Activated naive CD8-positive, alpha-beta T cell treated with anti-CD3 and anti-CD28 coated beads, Interleukin-2, amount 10 ng/mL, durations not matched to agents 7 days and 5 days (primary cell): Measurements from ENCODE around the gene SYNDIG1. TPM values are rescaled to one million over a fixed set of nuclear protein-coding genes. Genes with fewer than 3 reads are reported as not detected.

Source experiments
- ATAC-seq: fragments of 150-1000 bp; cut with Tn5 transposase; one replicate; pipeline ENCODE4 v1.10.0; 2021; ENCODE audit warnings: low read depth, moderate library complexity
- POLR2A ChIA-PET: fragments of 350-600 bp; sonication (Branson Sonifier 250); formaldehyde crosslinking; loops from one replicate; lab custom pipeline; 2021; ENCODE audit warnings: antibody characterized with exemption; lab: Charles Lee
- DNase-seq: peaks from one replicate; pipeline ENCODE4 v3.0.0; 2021
- H3K27ac Mint-ChIP-seq: one replicate; pipeline ENCODE4 v1.8.0; 2022; ENCODE audit warnings: mild to moderate bottlenecking, mixed read lengths
- H3K27me3 Mint-ChIP-seq: one replicate; pipeline ENCODE4 v1.8.0; 2022; ENCODE audit warnings: mild to moderate bottlenecking, moderate library complexity, mixed read lengths
- H3K36me3 Mint-ChIP-seq: one replicate; pipeline ENCODE4 v1.8.0; 2021; ENCODE audit warnings: mild to moderate bottlenecking, mixed read lengths
- H3K4me1 Mint-ChIP-seq: one replicate; pipeline ENCODE4 v1.8.0; 2021; ENCODE audit warnings: mixed read lengths
- H3K4me3 Mint-ChIP-seq: one replicate; pipeline ENCODE4 v1.8.0; 2022; ENCODE audit warnings: mild to moderate bottlenecking, moderate library complexity, mixed read lengths
- H3K9me3 Mint-ChIP-seq: one replicate; pipeline ENCODE4 v1.8.0; 2021; ENCODE audit warnings: mixed read lengths
- total RNA-seq, 2 experiments: library from RNA; stranded (reverse); gene quantifications; one replicate each; pipeline ENCODE4 v1.2.3, GENCODE V29; 2021

The SYNDIG1 gene
- total RNA-seq, 2 experiments from 2014 or later: not detected

GRCh38 chr20:24582373-24583168 is 113.1 kb downstream of the SYNDIG1 start:
- H3K9me3 Mint-ChIP-seq: no peaks in the 10 kb centered on the region
- H3K4me3 Mint-ChIP-seq: no peak overlapping the region
- no peaks in the 10 kb centered on the region for H3K36me3 Mint-ChIP-seq
- no peaks in the 10 kb centered on the region for H3K27me3 Mint-ChIP-seq
- POLR2A ChIA-PET: no interaction called here
- DNase-seq (no peak), ATAC-seq (no peak)
- H3K4me1 Mint-ChIP-seq: no peaks in the 10 kb centered on the region
- H3K27ac Mint-ChIP-seq: no peak overlapping the region

DNA sequence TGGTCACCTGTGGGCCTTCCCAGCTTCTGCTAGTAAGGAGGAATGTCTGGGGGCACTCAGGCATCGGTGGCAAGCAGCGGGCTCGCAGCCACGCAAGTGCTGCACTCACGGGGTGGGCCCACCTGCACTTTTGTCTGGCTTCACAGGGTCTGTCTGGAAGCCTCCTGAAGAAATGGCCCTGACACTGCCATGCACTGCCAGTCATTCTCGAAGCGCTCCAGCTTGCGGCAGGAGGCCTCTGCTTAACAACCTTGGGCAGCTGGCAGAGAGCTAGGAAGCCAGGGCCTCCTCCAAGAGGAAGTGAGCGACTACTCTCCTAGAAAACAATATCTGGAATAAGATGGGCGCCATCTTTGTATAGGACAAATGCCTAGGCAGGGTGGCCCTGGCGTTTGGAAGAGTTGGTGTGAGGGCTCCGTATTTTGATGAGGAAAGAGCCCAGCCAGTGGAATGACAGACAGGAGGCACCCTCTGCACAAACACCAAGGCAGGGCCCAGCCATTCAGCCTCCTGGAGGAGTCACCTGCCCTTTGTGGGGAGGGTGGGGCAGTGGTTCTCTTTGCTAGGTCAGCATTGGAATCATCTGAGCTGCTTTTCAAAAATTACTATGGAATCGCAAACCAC is 113.9 kb downstream of the SYNDIG1 start:
- ATAC-seq (no peak), DNase-seq (no peak)
- Mint-ChIP-seq H3K4me1 (no peaks in the 10 kb centered on the region), H3K27me3 (no peaks in the 10 kb centered on the region), H3K36me3 (no peaks in the 10 kb centered on the region), H3K4me3 (no peak overlapping the region), H3K9me3 (no peaks in the 10 kb centered on the region), H3K27ac (no peak overlapping the region)
- POLR2A ChIA-PET: no interaction called here

DNA sequence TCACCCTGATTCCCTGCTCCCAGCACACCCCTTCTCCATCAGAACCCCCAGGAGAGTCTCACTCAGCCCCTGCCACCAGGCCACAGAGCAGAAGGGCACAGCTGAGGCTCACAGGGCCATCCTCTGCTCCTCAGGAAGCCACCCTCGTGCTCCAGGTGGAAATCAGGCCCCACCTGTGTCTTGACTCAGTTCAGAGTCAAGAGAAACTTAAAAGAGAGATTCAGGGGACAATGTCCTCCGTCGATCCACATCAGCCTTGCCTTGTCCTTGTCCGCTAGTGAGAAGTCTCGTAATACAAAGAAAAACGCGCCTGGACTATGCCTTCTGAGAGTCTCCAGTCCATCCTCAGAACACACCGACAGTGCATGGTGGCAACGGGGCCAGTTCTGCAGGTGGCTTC is 114.6 kb downstream of the SYNDIG1 start:
- H3K9me3 Mint-ChIP-seq: no peaks in the 10 kb centered on the region
- no peaks in the 10 kb centered on the region for H3K36me3 Mint-ChIP-seq
- POLR2A ChIA-PET: no interaction called here
- H3K27ac Mint-ChIP-seq: no peak overlapping the region
- H3K4me1 Mint-ChIP-seq: no peaks in the 10 kb centered on the region
- no peak for ATAC-seq
- no peak overlapping the region for H3K4me3 Mint-ChIP-seq
- no peak for DNase-seq
- no peaks in the 10 kb centered on the region for H3K27me3 Mint-ChIP-seq

DNA sequence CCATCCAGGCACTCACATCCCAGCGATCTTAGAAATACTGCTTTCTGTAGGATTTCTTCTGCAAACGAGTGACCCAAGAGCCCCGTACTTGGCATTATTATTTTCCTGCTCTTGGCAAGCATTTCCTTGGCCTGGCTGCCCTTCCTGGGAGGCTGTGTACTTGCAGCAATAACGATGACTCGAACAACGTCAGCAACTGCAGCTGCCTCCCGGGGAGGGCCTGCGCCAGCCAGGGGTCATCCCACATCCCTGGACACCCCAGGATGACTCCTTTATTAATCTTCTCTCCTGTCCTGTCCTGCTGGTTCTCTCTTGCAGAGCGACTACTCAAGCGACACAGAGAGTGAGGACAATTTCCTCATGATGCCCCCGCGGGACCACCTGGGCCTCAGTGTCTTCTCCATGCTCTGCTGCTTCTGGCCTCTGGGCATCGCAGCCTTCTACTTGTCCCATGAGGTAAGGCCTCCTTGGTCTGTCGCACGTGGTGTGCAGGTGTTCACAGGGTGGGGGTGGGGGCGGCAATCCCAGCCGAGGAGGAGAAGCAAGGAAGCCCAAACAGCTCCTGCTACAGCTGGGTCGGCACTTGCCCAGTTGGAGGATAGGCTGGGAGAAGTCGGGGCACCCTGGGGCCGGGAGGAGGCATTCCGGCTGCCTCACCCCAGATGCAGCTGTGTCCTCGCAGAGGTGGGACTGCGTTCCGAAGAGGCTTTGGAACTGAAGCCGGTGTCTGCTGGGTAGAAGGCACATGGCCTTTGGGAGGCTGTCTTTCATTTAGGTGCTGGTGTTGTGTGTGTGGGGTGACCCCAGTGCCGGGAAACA is 115.3 kb downstream of the SYNDIG1 start:
- POLR2A ChIA-PET: no interaction called here
- H3K36me3 Mint-ChIP-seq: no peaks in the 10 kb centered on the region
- no peak overlapping the region for H3K4me3 Mint-ChIP-seq
- H3K4me1 Mint-ChIP-seq: no peaks in the 10 kb centered on the region
- ATAC-seq (no peak), DNase-seq (no peak)
- no peaks in the 10 kb centered on the region for H3K27me3 Mint-ChIP-seq
- H3K9me3 Mint-ChIP-seq: no peaks in the 10 kb centered on the region
- H3K27ac Mint-ChIP-seq: no peak overlapping the region

GRCh38 chr20:24585796-24586522 is 116.5 kb downstream of the SYNDIG1 start:
- Mint-ChIP-seq H3K9me3 (no peaks in the 10 kb centered on the region), H3K4me3 (no peak overlapping the region), H3K36me3 (no peaks in the 10 kb centered on the region), H3K4me1 (no peaks in the 10 kb centered on the region), H3K27me3 (no peaks in the 10 kb centered on the region), H3K27ac (no peak overlapping the region)
- POLR2A ChIA-PET: no interaction called here
- no peak for DNase-seq
- no peak for ATAC-seq

- DNase-seq (no peak), ATAC-seq (no peak)
- H3K36me3 Mint-ChIP-seq: no peaks in the 10 kb centered on the region
- H3K4me1 Mint-ChIP-seq: no peaks in the 10 kb centered on the region
- H3K4me3 Mint-ChIP-seq: no peak overlapping the region
- POLR2A ChIA-PET: no interaction called here
- no peaks in the 10 kb centered on the region for H3K9me3 Mint-ChIP-seq
- H3K27me3 Mint-ChIP-seq: no peaks in the 10 kb centered on the region
- no peak overlapping the region for H3K27ac Mint-ChIP-seq
Measured at GRCh38 chr20:24586523-24586840, 117.1 kb downstream of the SYNDIG1 start.

- ATAC-seq: no peak
- Mint-ChIP-seq H3K27ac (no peak overlapping the region), H3K36me3 (no peaks in the 10 kb centered on the region), H3K4me3 (no peak overlapping the region), H3K4me1 (no peaks in the 10 kb centered on the region), H3K9me3 (no peaks in the 10 kb centered on the region), H3K27me3 (no peaks in the 10 kb centered on the region)
- DNase-seq: no peak
- POLR2A ChIA-PET: no interaction called here
Measured at GRCh38 chr20:24587384-24588046, 118.1 kb downstream of the SYNDIG1 start.

DNA sequence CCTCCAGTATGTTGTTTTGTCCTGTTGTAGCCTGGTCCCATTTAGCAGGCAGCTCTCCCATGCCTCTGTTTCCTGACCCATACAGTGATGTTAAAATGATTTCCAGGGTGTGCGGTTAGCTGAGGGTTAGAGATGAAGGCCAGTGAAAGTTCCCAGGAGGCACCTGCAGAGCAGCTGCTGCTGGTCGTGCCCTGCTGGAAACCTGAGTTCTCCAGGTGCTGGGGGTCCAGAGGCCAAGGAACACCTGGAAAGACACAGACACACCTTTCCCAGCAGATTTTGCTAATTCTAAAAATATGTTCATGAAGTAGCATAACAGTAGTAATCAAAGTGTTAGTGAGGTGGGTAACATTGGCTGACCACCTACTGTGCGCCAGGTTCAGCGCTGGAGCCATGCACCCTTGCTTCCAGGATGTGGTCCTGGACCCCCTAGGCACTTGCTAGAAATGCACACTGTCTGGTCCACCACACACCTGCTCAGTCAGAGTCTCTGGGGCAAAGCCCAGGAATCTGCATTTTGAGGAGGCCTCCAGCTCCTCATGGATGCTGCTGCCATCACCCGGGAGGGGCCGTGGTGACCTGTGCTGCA is 118.7 kb downstream of the SYNDIG1 start:
- H3K9me3 Mint-ChIP-seq: no peaks in the 10 kb centered on the region
- DNase-seq: no peak
- POLR2A ChIA-PET: no interaction called here
- H3K4me3 Mint-ChIP-seq: no peak overlapping the region
- H3K27ac Mint-ChIP-seq: no peak overlapping the region
- no peaks in the 10 kb centered on the region for H3K4me1 Mint-ChIP-seq
- no peak for ATAC-seq
- no peaks in the 10 kb centered on the region for H3K27me3 Mint-ChIP-seq
- no peaks in the 10 kb centered on the region for H3K36me3 Mint-ChIP-seq

DNA sequence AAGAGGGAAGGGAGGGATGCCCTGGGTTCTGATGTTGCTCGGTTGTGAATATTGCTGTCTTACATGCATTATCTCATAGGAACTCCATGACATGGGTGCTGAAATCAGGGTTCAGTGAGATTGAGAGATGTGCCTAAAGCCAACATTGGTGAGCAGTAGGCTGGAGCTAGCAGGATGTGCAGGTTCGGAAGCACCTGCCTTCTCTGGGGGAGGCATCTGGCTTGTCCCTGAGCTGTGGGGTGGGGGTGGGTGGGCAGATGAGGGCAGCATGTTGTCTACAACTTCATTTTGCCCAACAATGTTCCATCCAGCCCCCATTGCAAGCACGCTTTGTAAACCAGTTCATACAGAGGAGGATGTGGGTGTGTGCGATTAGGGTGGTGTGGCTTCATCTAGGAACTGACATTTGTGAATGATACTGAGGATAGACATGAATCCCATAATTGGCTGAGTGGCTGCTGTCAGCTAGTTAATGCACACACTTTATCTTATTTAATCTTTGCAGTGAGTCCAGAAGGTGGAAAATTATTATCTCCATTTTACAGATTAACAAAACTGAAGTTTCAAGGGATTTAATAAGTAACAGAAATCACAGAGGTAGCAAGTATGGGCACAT is 119.4 kb downstream of the SYNDIG1 start:
- peaks cover 2% of the 10 kb centered on the region for H3K27me3 Mint-ChIP-seq
- H3K4me1 Mint-ChIP-seq: no peaks in the 10 kb centered on the region
- H3K4me3 Mint-ChIP-seq: no peak overlapping the region
- no peaks in the 10 kb centered on the region for H3K9me3 Mint-ChIP-seq
- no peaks in the 10 kb centered on the region for H3K36me3 Mint-ChIP-seq
- ATAC-seq (no peak), DNase-seq (no peak)
- no peak overlapping the region for H3K27ac Mint-ChIP-seq
- POLR2A ChIA-PET: no interaction called here

DNA sequence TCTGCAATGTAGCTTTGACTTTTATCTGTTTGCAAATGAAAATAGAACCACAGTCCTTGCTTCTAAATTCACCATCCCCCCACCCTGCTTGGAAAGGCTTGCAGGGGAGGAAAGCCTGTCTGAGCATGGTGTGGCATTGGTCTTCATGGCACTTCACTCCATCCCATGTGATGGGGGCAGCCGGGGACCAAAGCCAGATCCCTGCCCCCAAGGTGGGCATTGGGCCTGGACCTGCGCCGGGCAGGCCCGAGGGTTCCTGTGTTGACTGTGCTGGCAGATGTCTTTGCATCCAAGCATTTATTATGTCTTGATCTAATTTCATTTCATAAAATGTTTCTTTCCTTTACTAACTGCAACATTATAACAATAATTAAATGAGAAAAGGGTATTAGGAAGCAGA is 120.0 kb downstream of the SYNDIG1 start:
- Mint-ChIP-seq H3K27me3 (peaks cover 5% of the 10 kb centered on the region), H3K27ac (no peak overlapping the region), H3K4me1 (no peaks in the 10 kb centered on the region), H3K9me3 (no peaks in the 10 kb centered on the region), H3K4me3 (no peak overlapping the region), H3K36me3 (no peaks in the 10 kb centered on the region)
- POLR2A ChIA-PET: no interaction called here
- DNase-seq: no peak
- ATAC-seq: no peak

- no peak for ATAC-seq
- Mint-ChIP-seq H3K27ac (no peak overlapping the region), H3K4me3 (no peak overlapping the region), H3K36me3 (no peaks in the 10 kb centered on the region), H3K9me3 (peaks cover 1% of the 10 kb centered on the region), H3K27me3 (peaks cover 9% of the 10 kb centered on the region), H3K4me1 (no peaks in the 10 kb centered on the region)
- POLR2A ChIA-PET: no interaction called here
- no peak for DNase-seq
Measured at GRCh38 chr20:24589815-24590177, 120.4 kb downstream of the SYNDIG1 start.

GRCh38 chr20:24590178-24590982 is 121.0 kb downstream of the SYNDIG1 start:
- H3K4me1 Mint-ChIP-seq: no peaks in the 10 kb centered on the region
- H3K27me3 Mint-ChIP-seq: peaks cover 9% of the 10 kb centered on the region
- H3K9me3 Mint-ChIP-seq: peaks cover 1% of the 10 kb centered on the region
- ATAC-seq: no peak
- H3K36me3 Mint-ChIP-seq: no peaks in the 10 kb centered on the region
- H3K4me3 Mint-ChIP-seq: no peak overlapping the region
- no peak for DNase-seq
- POLR2A ChIA-PET: no interaction called here
- H3K27ac Mint-ChIP-seq: no peak overlapping the region
